GM12872 (cell line): Measurements from ENCODE around the gene ESRRB.

Experiments used
- TF ChIP-seq, protein P1 (sequence below): IDR thresholded peaks from 3 replicates; pipeline ENCODE4 v1.5.1; 2011; ENCODE audit warnings: low read depth, mild to moderate bottlenecking, low read length, moderate library complexity; ENCODE audit not compliant: insufficient read depth

The ESRRB gene

DNA sequence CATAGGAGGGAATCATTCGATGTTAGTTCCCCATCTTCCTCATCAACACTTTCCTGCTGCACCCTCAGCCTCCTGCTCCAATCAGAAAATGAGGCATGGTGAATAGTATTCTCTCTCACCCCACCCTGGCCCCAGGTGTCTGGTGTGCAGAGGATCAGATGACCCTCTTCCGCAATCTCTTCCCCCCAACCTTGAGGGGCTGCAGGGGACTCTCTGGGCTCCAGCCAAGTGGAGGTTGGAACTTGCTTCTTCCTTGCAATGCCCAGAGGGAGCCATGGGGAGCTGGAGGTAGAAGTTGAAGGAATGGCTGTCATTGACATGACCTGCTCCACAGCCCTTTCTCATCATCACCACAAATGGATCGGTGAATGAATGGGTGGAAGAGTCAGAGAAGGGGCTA lies 20.2 kb upstream of the ESRRB start:
- TF ChIP-seq, protein P1, sequence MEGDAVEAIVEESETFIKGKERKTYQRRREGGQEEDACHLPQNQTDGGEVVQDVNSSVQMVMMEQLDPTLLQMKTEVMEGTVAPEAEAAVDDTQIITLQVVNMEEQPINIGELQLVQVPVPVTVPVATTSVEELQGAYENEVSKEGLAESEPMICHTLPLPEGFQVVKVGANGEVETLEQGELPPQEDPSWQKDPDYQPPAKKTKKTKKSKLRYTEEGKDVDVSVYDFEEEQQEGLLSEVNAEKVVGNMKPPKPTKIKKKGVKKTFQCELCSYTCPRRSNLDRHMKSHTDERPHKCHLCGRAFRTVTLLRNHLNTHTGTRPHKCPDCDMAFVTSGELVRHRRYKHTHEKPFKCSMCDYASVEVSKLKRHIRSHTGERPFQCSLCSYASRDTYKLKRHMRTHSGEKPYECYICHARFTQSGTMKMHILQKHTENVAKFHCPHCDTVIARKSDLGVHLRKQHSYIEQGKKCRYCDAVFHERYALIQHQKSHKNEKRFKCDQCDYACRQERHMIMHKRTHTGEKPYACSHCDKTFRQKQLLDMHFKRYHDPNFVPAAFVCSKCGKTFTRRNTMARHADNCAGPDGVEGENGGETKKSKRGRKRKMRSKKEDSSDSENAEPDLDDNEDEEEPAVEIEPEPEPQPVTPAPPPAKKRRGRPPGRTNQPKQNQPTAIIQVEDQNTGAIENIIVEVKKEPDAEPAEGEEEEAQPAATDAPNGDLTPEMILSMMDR, result no peak

DNA sequence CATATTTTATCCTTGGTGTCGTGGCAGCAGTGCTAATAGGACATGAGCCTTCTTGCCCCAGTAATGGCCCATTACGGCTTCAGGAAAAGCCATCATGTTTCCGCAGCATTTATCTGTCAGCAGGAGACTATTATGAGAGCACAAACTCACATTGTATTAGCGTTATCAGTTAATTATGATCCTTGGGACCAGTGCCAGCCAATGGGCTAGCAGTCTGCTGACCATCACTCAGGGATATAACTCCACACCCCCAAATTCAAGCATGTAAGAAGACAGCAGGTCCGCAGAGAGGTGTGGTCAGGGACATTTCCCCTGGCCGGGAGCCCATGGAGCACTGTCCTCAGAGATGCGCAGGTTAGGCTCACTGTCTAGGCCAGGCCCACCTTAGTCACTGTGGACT lies 4.9 kb upstream of the ESRRB start:
- TF ChIP-seq, protein P1, result no peak

DNA sequence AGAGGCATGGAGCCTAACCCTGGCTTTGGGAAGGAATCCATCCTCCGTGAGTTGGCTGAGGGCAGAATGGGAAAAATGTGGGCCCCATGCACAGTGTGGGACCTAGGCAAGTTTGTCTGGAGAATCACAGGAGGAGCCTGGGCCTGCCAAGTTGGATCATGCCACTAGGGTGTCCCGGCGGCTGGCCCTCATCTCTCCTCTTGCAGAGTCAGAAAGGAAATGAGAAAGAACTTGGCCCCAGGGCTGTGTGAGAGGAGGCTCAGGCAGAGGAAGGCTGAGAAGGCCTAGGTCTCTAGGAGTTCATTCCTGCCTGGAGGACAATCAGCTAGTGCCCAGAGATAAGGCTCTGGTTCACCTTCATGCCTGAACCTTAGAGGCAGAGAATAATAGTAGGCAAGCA lies 2.5 kb upstream of the ESRRB start:
- TF ChIP-seq, protein P1, result no peak

DNA sequence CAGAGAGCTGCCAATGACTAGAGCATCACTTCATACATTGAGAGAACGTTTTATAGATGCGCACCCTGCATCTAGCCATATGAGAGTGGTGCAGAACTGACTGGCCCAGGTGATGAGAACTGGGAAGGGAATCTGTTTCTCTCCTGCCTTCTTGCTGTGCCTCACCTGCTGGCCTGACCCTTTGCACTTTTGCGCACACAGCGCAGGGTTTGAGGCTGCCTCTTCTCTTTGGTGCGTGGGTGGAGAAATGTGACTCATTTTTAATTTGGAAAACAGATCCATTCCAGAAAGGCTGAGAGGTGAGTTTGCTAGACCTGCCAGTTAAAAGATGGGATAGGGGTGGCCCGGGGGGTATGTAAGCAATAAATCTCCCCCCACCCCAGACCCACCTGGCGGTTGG lies 453 bp upstream of the ESRRB start:
- TF ChIP-seq, protein P1, result no peak

- TF ChIP-seq, protein P1, result no peak
Observed at GRCh38 chr14:76376409-76376877, 506 bp downstream of the ESRRB start.

- TF ChIP-seq, protein P1, result no peak
Observed at GRCh38 chr14:76376878-76377734, 1.2 kb downstream of the ESRRB start.

GRCh38 chr14:76377735-76378074 lies 1.8 kb downstream of the ESRRB start:
- TF ChIP-seq, protein P1, result no peak

DNA sequence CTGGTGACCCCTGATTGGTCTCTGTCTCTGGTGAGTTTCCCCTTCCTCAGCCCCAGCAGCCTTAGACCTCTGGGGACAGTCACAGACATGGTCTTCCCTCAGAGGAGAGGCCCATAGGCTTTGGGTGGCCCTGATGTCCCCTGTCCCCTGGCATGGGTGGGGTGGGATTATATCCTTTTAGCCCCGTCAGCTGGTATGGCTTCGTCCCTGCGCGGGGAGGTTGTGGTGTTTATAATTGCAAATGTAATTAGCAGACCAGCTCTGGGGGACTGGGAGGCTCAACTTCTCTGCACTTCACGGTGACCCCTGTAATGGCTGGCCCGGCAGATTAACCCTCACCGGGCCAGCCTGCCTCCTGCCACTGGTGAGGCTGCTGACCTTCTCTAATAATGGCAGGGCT lies 5.1 kb downstream of the ESRRB start:
- TF ChIP-seq, protein P1, result no peak
